Cardiac ventricle fibroblast (primary cell): ENCODE results near the gene GSTO1. TPM values are rescaled to one million over a fixed set of nuclear protein-coding genes. Genes with fewer than 3 reads are reported as not detected.

ENCODE experiments used
- total RNA-seq: library from RNA; depleted of rRNA; stranded (reverse); fragments of >200 nt; gene quantifications from 2 replicates; pipeline ENCODE4 v1.2.3, GENCODE V29; 2015

The GSTO1 gene
- 104 and 145 TPM in 2 replicates for total RNA-seq

GRCh38 chr10:104254493-104255310 is at the start of gene GSTO1:
TSS of gene GSTO1 (plus strand) at chr10:104254892. CDS start at chr10:104254929, 37 bp downstream.

GRCh38 chr10:104231784-104232612 is 22.7 kb upstream of the GSTO1 start, which contains the start of gene CFAP43:
TSS of gene CFAP43 (minus strand) at chr10:104232364. CDS start at chr10:104232246, 118 bp downstream.

GRCh38 chr10:104268713-104269645 is 14.3 kb downstream of the GSTO1 start, which contains the start of gene GSTO2:
TSS of gene GSTO2 (plus strand) at chr10:104269184. CDS start at chr10:104274916, 5,732 bp downstream.

Other genes with a start within 250 kb of the GSTO1 start
- 0.15 and 0.19 TPM in 2 replicates for gene COL17A1, start 169.0 kb upstream of the GSTO1 start, total RNA-seq
- 5.8 and 6.6 TPM in 2 replicates for gene SFR1, start 132.7 kb upstream of the GSTO1 start, total RNA-seq
- gene CFAP43, start 22.5 kb upstream of the GSTO1 start, total RNA-seq, result 0.06 and 0.15 TPM in 2 replicates
- 0.25 and 0.54 TPM in 2 replicates for gene GSTO2, start 14.3 kb downstream of the GSTO1 start, total RNA-seq
- gene ITPRIP, start 83.6 kb downstream of the GSTO1 start, total RNA-seq, result 10.0 and 11.4 TPM in 2 replicates
- 0.20 TPM in 1 of 2 replicates, not detected in the other for gene CFAP58, start 98.9 kb downstream of the GSTO1 start, total RNA-seq